Peyer's patch (tissue), 4 donors: ENCODE measurements around the gene YARS1. TPM values are rescaled to one million over a fixed set of nuclear protein-coding genes. Genes with fewer than 3 reads are reported as not detected.

Experiments
- DNase-seq, 3 donors: peaks; one replicate each; pipeline ENCODE4 v3.0.0-alpha.2; 2017 to 2019
- H3K27ac ChIP-seq, 4 donors: fragments of 200-600 bp; sonication (generic); one replicate each; pipeline ENCODE4 v1.5.1; 2016 to 2019
- H3K27me3 ChIP-seq, 2 donors: fragments of 200-600 bp; sonication (generic); one replicate each; pipeline ENCODE4 v1.5.1; 2019
- H3K36me3 ChIP-seq, 3 donors: fragments of 200-600 bp; sonication (generic); one replicate each; pipeline ENCODE4 v1.5.1; 2016 to 2019
- H3K4me1 ChIP-seq, 4 donors: fragments of 200-600 bp; sonication (generic); one replicate each; pipeline ENCODE4 v1.5.1; 2016 to 2019
- H3K4me3 ChIP-seq, 4 donors: fragments of 200-600 bp; sonication (generic); 1 replicate in 3 of 4; 2 replicates in 1 of 4; pipeline ENCODE4 v1.5.1; 2016 to 2019; ENCODE audit warnings: mild to moderate bottlenecking in 1 of 4
- H3K9me3 ChIP-seq, 4 donors: fragments of 200-600 bp; sonication (generic); one replicate each; pipeline ENCODE4 v1.5.1; 2016 to 2019; ENCODE audit warnings: mild to moderate bottlenecking in 1 of 4
- POLR2A ChIP-seq, 2 donors: fragments of 450-650 bp; IDR thresholded peaks; one replicate each; pipeline ENCODE4 v1.5.1; 2017; ENCODE audit warnings: antibody characterized with exemption in 2 of 2, mild to moderate bottlenecking in 2 of 2, moderate library complexity in 2 of 2
- total RNA-seq, 4 donors: library from RNA; depleted of rRNA; stranded (reverse); fragments of >200 nt; gene quantifications; one replicate each; pipeline ENCODE4 v1.1.0, GENCODE V29; 2016
- TF ChIP-seq, protein P1 (sequence below), 6 experiments: fragments of 450-650 bp in 4 of 6; fragments of 200-600 bp in 2 of 6; sonication (generic) in 1 of 6; IDR thresholded peaks; one replicate each; pipeline ENCODE4 v1.5.1; 2017 to 2019; ENCODE audit warnings: antibody characterized with exemption in 6 of 6, mild to moderate bottlenecking in 3 of 6, moderate library complexity in 1 of 6

The YARS1 gene
- total RNA-seq, 4 donors from 2014 or later: 29.6 to 93.3 (median 50.4) TPM

DNA sequence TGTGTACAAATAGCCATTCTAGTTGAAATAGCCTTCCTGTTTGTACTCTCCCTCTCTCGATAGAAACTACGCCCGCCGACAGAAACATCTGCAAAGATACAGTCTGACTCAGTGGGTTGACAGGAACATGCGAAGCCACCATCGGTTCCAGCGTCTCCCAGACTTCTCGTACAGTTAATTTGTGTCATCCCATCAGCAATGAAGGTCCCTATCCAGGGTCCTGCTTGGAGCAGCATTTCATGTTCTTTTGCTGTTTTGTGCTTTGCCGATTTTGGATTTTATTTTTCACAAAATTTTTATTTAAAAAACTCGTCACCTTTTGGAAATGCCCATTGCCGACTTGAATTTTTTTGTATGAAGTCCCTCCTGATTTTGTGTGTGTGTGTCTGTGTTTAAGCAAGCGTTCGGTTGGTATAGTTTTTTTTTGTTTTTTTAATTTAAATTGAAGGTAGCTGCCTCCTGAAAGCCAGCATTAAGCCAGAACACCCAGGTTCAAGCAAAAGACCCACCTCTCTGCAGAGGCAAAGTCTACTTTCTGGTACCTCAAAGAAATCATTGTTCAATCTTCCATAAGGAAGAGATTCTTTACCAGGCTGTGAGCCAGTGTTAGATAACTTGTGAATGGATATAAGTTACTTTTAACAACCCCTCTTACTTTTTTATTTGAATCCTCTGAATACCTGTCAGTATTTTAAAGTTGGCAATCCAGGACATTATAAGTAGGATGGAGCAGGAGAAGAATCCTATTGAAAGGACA lies 38.9 kb upstream of the YARS1 start:
- TF ChIP-seq, protein P1, sequence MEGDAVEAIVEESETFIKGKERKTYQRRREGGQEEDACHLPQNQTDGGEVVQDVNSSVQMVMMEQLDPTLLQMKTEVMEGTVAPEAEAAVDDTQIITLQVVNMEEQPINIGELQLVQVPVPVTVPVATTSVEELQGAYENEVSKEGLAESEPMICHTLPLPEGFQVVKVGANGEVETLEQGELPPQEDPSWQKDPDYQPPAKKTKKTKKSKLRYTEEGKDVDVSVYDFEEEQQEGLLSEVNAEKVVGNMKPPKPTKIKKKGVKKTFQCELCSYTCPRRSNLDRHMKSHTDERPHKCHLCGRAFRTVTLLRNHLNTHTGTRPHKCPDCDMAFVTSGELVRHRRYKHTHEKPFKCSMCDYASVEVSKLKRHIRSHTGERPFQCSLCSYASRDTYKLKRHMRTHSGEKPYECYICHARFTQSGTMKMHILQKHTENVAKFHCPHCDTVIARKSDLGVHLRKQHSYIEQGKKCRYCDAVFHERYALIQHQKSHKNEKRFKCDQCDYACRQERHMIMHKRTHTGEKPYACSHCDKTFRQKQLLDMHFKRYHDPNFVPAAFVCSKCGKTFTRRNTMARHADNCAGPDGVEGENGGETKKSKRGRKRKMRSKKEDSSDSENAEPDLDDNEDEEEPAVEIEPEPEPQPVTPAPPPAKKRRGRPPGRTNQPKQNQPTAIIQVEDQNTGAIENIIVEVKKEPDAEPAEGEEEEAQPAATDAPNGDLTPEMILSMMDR (IDR thresholded peaks at IDR 0.05): no peak
- no peak for TF ChIP-seq POLR2A (IDR thresholded peaks at IDR 0.05)
- peaks cover 0 to 38% (median 0%) of the 10 kb centered on the region in 3 donors for H3K36me3 ChIP-seq
- no peak overlapping the region for H3K4me3 ChIP-seq
- no peak for DNase-seq
- no peaks in the 10 kb centered on the region for H3K4me1 ChIP-seq
- no peaks in the 10 kb centered on the region for H3K27me3 ChIP-seq
- H3K27ac ChIP-seq: no peak overlapping the region
- H3K9me3 ChIP-seq: no peaks in the 10 kb centered on the region

DNA sequence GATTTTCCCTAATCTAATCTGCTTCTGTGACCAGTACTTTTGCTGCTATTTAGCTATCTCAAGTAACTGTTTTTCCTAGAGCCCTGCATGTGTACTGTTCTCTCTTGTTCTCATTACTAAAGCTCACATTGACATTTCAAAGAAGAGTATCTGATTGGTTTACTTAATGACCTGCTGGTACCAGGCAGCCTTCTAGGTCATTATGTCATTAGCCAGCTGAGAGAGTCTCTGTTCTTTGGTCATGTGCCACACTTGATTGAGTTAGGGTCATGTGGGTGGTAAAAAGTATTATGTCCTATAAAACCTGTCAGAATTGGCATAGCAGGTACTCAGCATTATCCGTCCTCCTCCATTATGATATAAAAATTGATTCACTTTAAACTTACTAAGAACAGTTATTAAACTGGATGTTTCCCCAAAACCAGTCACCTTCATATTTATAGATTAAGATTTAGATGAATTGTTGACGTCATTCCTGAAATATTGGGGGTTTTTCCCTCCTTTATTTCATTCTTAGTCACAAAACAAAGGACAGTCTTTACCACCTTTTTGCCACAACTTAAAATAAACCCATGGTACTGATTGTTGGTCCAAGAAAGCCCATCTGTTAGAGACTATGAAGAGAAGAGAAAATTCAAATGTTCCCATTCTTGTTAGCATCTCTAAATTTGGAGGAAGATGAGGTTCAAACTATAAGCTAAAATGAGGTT lies 31.4 kb upstream of the YARS1 start:
- no peaks in the 10 kb centered on the region for H3K4me1 ChIP-seq
- no peaks in the 10 kb centered on the region for H3K27me3 ChIP-seq
- peaks cover 0 to 30% (median 0%) of the 10 kb centered on the region in 3 donors for H3K36me3 ChIP-seq
- no peak for DNase-seq
- H3K4me3 ChIP-seq: no peak overlapping the region
- H3K27ac ChIP-seq: no peak overlapping the region
- no peak for TF ChIP-seq POLR2A (IDR thresholded peaks at IDR 0.05)
- TF ChIP-seq, protein P1 (IDR thresholded peaks at IDR 0.05): no peak
- no peaks in the 10 kb centered on the region for H3K9me3 ChIP-seq

DNA sequence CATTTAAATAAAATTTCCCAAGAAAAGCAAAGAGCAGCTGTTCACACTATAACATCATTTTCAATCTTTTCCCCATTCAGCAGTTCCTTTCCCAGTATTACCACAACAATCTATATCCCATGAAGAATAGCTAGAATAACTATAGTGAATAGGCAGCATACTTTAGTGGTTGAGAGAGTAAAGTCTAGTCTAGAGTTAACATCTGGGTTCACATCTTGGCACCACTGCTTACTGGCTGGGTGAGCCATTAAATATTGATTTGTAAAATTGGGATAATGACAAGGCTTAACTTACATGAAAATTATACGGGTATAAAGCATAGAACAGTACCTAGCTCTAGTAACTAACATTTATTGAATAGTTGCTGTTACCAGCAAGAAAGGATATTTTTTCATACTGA lies 14.7 kb upstream of the YARS1 start:
- Histone ChIP-seq H3K27me3 (no peaks in the 10 kb centered on the region), H3K36me3 (peaks cover 0 to 90% (median 0%) of the 10 kb centered on the region in 3 donors), H3K4me3 (no peak overlapping the region), H3K27ac (no peak overlapping the region), H3K9me3 (no peaks in the 10 kb centered on the region), H3K4me1 (no peaks in the 10 kb centered on the region)
- no peak for TF ChIP-seq POLR2A (IDR thresholded peaks at IDR 0.05)
- TF ChIP-seq, protein P1 (IDR thresholded peaks at IDR 0.05): no peak
- DNase-seq: no peak

DNA sequence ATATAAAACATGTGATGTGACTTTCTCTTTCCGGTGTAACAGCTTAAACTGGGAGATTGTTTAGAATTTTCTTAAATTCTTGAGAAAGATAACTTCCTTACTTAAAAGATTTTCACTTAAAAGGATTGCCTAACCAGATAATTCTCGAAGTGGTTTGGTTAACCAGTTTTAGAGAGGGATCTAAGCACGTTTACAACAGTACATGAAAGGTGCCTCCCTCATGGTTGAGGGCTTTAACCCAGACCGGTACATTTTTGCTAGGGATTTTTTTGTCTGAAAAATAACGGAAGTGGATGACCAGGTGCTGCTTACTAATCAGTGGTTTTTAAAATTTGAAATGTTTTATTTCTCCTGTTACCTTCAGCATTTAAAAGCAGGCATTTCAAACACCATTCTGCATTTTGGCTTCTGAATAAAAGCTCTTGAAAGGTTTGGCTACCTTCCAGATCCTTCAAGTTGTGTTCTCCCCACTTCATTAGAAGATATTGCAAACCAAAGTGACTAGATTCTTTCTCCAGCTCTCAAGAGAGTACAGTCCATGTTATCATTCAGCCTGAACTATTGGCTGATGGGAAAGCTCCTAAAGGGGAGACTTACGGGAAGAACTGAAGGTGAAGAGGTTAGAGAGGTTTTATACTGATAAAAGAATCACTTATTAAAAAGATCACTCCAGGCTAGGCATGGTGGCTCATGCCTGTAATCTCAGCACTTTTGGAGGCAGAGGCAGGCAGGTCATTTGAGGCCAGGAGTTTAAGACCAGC lies 13.1 kb upstream of the YARS1 start:
- Histone ChIP-seq H3K27ac (no peak overlapping the region), H3K4me1 (no peaks in the 10 kb centered on the region), H3K4me3 (no peak overlapping the region), H3K27me3 (no peaks in the 10 kb centered on the region), H3K36me3 (peaks cover 0 to 96% (median 0%) of the 10 kb centered on the region in 3 donors), H3K9me3 (no peaks in the 10 kb centered on the region)
- TF ChIP-seq POLR2A (IDR thresholded peaks at IDR 0.05): no peak
- TF ChIP-seq, protein P1 (IDR thresholded peaks at IDR 0.05): no peak
- DNase-seq: no peak

DNA sequence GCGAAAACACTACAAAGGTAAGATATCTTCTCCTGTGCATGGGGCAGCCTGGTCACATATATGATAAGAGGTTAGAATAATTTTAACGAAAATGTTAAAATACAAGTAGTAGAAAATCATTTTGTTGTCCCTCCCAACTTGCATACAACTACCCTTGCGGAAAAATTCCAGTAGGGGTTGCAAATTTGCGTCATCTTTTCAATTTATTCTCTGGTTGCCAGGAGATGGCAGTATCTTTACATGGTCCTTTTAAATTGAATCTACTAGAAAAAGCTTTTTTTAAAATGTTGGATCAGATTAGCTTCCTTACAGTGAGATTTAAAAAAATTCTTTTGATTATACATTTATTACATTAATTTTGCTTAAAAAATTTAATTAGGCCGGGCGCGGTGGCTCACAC lies 11.2 kb upstream of the YARS1 start:
- H3K4me1 ChIP-seq: no peaks in the 10 kb centered on the region
- no peak overlapping the region for H3K4me3 ChIP-seq
- DNase-seq: no peak
- H3K9me3 ChIP-seq: no peaks in the 10 kb centered on the region
- TF ChIP-seq, protein P1 (IDR thresholded peaks at IDR 0.05): peak in 3 of 6 experiments; percentile 18 to 37 (median 25)
- TF ChIP-seq POLR2A (IDR thresholded peaks at IDR 0.05): no peak
- peaks cover 0 to 80% (median 0%) of the 10 kb centered on the region in 3 donors for H3K36me3 ChIP-seq
- no peak overlapping the region for H3K27ac ChIP-seq
- H3K27me3 ChIP-seq: no peaks in the 10 kb centered on the region
